Adipose tissue (tissue), 3 donors: Measurements from ENCODE around the gene SLC8B1. TPM values are rescaled to one million over a fixed set of nuclear protein-coding genes. Genes with fewer than 3 reads are reported as not detected.

Experiments used
- H3K27ac ChIP-seq: one replicate; pipeline ENCODE4 v1.5.1; 2013; ENCODE audit warnings: low read depth, low read length
- WGBS, 3 donors: extraction: QIAGEN DNeasy Blood & Tissue Kit; methylation state at CpG; one replicate each; pipeline ENCODE4 v1.1.7; 2013; 5-methylcytosine and 5-hydroxymethylcytosine counted together
- polyA plus RNA-seq, 3 donors: library from polyadenylated mRNA; stranded (reverse); fragments of 200-250 nt; gene quantifications; one replicate each; pipeline ENCODE4 v1.2.3, GENCODE V29; 2013
- donor health status: healthy with polysubstance abuse.
- donor health status: Bipolar disorder and iron deficiency.
- donor health status: healthy.

SLC8B1 gene
- polyA plus RNA-seq, 3 donors, result 17.0 to 20.2 (median 17.5) TPM

DNA sequence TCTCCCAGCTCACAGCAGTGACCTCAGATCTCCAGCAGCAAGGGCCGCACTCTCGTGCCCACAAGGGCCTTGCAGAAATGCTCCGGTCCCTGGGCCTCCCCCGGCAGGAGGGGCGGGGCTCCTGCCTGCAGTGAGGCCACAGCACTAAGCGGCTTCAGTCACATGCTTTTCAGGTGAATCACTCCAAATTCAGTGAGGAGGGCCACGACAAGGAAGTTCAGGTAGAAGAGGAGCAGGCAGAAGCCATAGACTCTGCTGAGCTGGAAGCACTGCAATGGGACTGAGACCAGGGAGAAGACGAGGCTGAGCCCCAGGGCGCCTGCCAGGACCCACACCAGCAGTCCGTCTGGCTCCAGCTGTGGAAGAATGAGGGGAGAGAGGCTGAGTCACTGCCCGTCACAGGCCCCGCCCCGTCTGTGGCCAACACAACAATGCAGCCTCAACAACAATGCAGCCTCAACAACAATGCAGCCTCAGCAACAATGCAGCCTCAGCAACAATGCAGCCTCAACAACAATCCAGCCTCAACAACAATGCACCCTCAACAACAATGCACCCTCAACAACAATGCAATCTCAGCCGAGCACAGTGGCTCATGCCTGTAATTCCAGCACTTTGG is 35.2 kb downstream of the SLC8B1 start:
- 52 to 62% (median 58%) methylated on average over 14 of the region's 14 CpGs for WGBS, 3 donors
- H3K27ac ChIP-seq, result no peak overlapping the region

DNA sequence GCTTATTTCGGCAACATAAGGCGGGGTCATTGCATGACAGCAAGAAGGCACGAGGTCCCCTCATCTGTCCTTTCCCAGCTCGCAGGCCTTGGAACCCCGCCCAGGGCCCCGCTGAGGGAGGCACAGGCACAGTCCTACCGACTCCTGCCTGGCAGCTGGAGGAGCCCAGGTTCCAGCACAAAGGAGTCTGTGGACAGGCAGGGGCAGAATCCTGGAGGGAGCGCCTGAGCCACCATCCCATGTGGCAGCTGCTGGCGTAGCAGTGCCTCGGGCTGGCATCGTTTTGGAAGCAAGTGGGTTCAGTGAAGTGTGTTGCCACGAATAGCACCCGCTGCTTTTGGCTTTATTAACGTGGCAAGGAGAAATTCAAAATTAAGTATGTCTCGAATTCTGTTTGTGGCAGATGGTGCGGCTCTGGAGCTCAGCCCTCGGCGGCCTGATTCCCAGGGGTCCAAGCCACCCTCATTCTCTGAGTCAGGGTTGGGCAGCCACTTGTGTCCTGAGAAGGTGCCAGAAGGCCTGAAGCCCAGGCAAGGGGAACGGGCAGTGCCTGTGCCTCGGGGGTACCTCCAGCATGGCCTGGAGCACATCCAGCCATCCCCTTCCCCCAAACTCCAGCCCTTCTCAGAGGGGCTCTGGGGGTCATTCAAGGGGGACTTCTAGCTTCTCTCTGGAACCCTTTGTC is 35.9 kb downstream of the SLC8B1 start:
- 75 to 82% (median 78%) methylated on average over 20 of the region's 20 CpGs for WGBS, 3 donors
- no peak overlapping the region for H3K27ac ChIP-seq

DNA sequence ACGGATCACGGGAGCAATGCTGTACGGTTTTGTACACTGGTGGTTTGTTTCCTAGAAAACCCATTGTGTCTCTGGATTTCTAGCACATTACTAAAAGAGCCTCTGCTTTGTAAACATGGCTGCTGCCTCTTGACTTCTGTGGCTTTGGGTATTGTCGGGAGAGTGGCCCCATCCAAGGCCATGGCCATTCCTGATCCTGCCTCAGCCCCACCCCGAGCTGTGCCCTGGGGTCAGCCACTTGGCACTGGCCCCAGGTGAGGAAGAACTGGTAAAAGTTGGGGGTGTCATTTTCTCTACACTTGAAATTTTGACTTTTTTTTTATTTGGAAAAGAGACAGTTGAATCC is 36.5 kb downstream of the SLC8B1 start:
- 81 to 89% (median 88%) methylated on average over 5 of the region's 5 CpGs for WGBS, 3 donors
- no peak overlapping the region for H3K27ac ChIP-seq

DNA sequence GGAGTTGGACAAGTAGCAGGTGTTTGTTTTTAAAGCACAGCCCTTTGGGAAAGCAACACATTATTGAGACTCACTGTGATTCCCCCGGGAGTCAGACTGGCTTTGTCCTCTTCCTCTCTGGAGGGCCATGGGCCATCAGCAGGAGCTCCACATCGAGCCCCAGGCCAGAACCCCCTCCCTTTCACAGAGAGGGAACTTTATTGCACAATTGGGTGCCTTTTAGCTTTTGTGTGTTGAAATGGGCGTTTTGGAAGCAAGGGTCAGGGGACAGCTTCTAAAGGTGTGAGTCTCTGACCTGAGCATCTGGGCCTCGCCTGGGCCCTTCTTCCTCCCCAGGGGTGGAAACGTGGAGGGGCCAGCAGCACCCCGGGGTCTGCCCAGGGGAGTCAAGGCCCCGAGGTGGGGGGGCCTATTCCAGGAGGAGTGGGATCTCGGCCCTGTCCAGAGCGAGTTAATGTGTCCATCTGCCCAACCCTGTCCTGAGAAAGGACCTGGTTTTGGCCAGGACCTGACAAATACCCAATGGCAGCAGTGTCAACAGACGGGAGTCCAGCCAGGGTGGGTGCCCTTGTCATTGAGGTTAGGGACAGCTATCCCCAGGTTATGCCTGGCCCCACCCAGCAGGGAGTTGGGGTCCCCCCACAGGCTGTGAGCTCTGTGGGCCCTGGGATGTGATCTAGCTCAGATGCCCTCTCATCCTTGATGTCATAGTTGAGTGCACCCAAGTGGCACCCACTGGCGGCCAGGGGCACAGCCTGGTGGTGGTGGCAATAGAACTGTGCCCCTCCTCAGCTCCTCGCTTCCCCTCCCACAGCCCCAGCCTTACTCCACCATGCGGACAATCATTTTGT is 37.1 kb downstream of the SLC8B1 start:
- 76 to 80% (median 77%) methylated on average over 13 of the region's 13 CpGs for WGBS, 3 donors
- H3K27ac ChIP-seq, result no peak overlapping the region

DNA sequence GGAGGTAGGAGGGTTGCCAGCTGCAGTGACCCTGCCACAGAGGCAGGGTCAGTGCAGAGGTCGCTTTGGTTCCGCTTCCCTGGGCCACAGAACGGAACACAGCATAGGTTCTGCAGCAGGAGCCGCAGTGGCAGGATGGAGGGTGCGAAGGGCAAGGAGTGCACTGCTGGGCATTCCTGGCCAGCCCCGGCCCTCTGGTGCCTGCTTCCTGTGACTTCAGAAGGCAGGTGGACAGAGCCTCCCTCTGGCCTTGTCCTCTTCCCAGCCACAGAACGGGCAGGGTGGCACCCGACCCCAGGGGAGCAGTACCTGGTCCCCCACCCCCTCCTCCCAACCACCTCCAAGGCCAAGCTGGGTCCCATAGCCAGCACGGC is 37.7 kb downstream of the SLC8B1 start:
- H3K27ac ChIP-seq, result no peak overlapping the region
- 59 to 85% (median 84%) methylated on average over 9 of the region's 9 CpGs for WGBS, 3 donors

DNA sequence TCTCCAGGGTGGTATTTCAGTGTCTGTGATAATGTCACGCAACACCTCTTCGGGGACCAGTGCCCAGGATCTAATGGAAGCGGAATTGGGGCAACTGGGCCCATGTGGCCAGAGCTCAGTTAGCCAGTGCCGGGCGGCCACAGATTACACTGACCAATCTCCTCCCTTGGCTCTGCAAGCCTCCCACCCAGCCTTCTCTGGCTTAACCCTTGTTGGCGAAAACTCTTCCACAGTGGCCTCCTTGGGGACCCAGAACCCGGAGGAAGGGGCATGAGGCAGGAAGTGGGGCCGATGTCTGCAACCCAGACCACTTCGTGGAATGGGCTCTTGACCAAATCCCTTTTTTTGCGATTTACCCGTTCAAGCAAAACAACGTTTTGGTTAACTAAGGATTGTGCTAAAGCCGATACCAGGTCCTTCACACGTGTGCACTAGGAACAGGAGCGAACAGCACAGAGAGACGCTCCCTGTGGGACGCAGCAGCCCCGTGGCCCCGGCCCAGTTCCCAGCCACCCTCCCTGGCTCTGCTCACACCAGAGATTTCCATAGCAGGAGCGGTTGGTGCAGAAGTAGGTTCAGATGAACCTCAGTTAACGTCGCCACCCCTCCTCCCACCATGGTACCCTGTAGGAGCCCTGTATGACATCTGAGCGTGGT is 38.2 kb downstream of the SLC8B1 start:
- whole genome bisulfite sequencing, 3 donors, result 81 to 83% (median 81%) methylated on average over 23 of the region's 23 CpGs
- H3K27ac ChIP-seq, result no peak overlapping the region

DNA sequence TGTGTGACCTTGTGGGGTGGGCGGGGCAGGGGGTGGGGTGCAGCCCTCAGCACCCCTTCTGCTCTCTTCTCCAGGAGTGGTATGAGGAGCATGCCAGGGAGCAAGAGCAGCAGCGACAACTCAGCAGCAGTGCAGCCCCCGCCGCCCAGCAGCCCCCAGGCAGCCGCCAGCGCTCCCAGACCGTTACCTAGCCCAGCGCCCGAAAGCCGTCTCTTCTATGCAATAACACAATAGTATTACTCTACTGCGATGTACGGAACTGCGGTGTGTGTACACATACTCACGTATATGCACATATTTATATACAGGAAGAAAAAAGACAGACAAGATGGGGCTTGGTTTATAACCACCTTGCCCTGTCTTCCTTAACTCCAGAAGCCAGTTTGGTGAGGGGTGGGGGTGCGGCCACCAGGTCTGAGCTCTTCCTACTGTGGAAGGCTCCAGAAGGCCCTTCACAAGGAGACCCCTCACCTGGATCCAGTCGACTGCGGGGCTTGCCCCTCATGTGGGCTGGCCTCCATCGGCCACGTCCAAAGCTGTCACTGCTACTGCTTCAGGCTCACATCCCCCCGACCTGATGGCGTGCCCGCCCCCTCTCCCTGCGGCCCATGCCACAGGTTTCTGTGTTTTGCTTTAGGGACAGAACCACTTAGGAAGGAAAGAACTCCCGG is 38.9 kb downstream of the SLC8B1 start:
- WGBS, 3 donors, result 92 to 95% (median 93%) methylated on average over 24 of the region's 24 CpGs

DNA sequence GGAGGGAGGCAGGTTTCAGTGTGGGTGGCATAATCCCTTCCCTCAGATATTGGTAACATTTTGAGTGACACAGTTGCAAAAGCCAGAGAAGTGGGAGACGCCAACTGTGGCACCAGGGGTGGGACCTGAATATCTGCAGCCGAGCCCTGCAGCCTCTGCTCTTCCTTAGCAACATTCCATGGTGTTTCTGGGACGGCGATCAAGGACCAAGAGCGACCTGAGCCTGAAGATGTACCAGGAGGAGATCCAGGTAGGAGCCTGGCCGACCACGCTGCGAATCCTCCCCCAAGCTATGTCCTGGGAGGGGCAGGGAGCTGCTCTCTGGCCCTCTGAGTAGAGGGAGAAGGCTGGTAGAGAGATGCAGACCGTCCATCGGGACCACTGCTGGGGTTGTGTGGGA is 41.8 kb downstream of the SLC8B1 start:
- H3K27ac ChIP-seq, result no peak overlapping the region
- 94 to 97% (median 95%) methylated on average over 10 of the region's 10 CpGs for WGBS, 3 donors

More for the DNA sequence above, 38.9 kb downstream of the SLC8B1 start:
- H3K27ac ChIP-seq, result no peak overlapping the region

DNA sequence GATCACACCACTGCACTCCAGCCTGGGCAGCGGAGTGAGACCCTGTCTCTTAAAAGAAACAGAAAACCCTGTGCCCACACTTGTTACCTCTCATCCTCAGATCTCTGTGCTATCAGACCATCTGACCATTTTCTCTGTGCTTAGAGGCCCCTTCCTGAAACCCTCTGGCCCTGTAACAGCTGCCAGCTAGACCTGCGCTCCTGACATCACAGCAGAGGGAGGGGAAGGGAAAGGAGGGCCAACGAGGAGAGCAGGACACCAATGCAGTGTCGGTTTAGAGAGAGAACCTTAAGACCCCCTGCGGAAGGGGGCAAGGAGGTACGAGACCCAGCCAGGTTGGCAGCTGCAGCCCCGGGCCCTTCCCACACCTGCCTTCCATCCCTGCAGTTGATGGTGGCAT is 42.4 kb downstream of the SLC8B1 start:
- H3K27ac ChIP-seq, result no peak overlapping the region
- WGBS, 3 donors, result 86 to 94% (median 88%) methylated on average over 7 of the region's 7 CpGs

DNA sequence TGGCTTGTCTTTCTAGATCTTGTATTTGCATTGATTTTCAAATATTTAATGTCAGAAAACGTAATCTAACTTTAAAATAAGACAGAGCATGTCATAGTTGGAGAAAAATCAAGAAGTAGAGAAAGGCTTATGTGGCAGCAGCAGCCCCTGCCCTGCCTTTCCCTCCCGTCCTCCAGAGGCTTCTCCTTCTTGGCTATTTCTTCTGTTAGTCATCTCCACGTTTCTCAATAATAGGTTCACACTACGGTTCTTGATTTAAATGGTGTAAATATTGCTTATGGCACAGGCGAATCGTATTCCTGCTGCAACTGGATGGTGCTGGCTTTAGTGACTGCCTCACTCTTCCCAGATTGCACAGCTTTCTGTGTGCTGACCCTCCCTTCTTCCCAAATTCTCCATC is 42.8 kb downstream of the SLC8B1 start:
- H3K27ac ChIP-seq, result no peak overlapping the region

DNA sequence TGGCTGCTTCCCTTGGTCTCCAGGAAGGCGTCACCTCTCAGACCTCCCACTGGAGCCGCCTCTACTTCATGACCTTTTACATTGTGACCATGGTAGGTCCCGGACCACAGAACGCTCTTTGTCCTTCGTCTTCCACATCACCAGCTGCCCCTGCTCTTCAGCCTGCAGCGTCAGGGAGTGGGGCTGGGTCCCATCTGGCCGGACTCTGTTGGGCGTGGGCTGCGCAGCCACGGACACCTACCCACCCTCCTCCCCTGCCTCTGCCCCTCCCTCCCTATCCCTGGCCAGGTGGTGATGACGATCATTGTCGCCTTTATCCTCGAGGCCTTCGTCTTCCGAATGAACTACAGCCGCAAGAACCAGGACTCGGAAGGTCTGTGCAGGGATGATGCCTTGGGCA is 43.3 kb downstream of the SLC8B1 start:
- 90 to 95% (median 93%) methylated on average over 17 of the region's 17 CpGs for WGBS, 3 donors
- no peak overlapping the region for H3K27ac ChIP-seq

More for the DNA sequence above, 42.8 kb downstream of the SLC8B1 start:
- 68 to 75% (median 71%) methylated on average over 6 of the region's 6 CpGs for WGBS, 3 donors

DNA sequence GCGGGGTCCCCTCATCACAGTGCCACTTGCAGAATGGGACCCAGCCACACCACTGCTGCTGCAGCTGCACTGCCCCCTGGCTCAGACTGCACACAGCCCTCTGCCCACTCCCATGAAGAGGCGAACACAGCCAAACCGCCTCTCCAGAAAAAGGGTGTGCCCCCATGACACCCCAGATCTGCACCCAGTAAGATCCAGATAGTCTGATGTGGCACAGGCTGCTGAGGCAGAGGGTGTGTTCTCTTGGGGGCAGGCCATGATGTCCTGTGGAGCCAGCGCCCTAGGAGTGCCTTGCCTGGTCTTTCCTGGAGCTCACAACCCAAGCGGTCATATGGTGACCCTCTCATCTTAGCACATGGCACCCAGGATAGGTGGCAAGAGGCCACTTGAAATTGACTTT is 44.4 kb downstream of the SLC8B1 start:
- 94 to 95% (median 94%) methylated on average over 5 of the region's 5 CpGs for WGBS, 3 donors

DNA sequence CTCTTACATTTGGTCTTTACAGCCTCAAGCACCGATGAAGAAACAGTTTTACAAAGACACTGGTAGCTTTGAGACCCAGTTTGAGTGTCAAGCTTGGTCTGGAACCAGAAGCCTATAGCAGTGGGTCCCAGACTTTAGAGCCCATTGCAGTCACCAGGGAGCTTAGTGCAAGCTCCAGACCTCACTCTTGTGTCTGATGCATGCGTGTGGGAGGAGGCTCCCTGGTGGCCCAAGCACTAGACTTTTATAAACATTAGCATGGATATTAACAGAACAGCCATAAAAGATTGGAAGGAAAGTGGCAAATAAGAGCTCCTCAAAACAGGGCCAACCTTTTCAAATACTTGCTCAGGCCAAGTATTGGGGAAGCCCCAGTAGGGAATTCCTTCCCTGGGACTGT is 45.5 kb downstream of the SLC8B1 start:
- 76 to 90% (median 89%) methylated on average over 2 of the region's 2 CpGs for WGBS, 3 donors
- no peak overlapping the region for H3K27ac ChIP-seq

More for the DNA sequence above, 44.4 kb downstream of the SLC8B1 start:
- no peak overlapping the region for H3K27ac ChIP-seq

DNA sequence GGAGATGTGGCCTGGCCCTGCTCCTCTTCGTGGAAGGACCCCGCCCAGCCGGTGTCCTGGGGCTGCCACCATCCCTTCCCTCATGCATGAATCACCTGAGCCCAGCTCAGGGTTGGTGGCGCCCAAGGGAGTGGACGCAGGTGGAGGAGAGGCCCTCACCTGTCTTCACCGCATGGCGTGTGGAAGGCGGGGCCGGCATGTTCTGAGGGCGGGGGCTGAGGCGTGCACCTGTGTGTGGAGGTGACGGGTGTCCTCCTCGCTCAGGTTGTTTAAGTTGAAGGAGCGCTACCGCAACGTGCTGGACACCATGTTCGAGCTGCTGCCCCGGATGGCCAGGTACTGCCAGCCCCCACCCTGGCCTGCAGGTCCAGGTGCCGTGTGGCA is 47.0 kb downstream of the SLC8B1 start:
- no peak overlapping the region for H3K27ac ChIP-seq
- WGBS, 3 donors, result 93 to 97% (median 94%) methylated on average over 19 of the region's 19 CpGs

DNA sequence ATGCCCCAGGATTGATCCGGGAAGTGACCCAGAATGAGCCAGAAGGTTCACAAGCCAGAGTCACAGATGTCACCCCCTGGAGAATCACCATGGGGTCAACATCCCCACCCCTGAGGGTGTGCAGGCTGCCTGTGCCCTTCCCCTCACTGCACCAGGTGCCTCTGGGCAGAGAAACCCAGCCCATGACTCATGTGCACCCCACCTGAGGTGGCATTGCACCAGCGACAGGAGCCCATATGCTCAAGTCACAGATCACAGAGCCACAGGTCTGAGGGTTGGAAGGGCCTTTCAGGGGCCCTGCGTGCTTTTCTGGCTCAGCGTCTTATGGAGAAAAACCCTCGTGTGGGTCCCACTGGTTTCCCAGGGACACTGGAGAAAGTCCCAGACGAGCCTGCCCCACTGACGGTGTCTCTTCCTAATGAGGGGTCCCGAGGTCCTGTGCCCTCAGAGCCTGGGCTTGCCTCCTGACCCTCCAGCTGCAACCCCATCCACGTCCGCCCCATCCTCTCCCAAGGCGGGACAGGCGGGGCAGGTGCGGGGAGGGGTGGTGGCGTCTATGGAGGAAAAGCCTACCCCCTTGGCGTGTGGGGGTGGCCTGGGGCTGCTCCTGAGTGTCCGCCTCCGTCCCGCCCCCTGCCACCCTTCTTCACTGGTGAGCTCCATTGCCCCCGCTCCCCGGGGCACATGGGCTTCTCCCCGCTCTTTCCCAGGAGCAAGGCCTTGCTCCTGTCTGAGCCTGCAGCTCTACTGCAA is 47.6 kb downstream of the SLC8B1 start:
- WGBS, 3 donors, result 95 to 97% (median 95%) methylated on average over 21 of the region's 21 CpGs
- H3K27ac ChIP-seq, result no peak overlapping the region

DNA sequence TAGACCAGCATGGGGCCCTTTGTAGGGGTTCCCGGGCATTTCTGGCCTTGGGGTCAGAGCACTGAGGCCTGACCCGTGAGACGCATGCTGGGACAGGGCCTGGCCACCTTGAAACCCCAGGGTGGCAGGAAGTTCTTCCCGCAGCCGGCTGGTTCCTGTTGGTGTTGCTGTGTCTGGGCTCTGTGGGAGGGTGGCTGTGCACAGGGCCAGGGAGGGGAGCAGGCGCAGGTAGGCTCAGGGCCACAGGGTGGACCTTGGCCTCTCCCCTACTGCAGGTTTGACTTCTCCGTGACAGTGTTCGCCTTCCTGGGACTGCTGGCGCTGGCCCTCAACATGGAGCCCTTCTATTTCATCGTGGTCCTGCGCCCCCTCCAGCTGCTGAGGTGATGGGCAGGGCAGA is 48.2 kb downstream of the SLC8B1 start:
- WGBS, 3 donors, result 83 to 84% (median 84%) methylated on average over 11 of the region's 11 CpGs
- H3K27ac ChIP-seq, result no peak overlapping the region

DNA sequence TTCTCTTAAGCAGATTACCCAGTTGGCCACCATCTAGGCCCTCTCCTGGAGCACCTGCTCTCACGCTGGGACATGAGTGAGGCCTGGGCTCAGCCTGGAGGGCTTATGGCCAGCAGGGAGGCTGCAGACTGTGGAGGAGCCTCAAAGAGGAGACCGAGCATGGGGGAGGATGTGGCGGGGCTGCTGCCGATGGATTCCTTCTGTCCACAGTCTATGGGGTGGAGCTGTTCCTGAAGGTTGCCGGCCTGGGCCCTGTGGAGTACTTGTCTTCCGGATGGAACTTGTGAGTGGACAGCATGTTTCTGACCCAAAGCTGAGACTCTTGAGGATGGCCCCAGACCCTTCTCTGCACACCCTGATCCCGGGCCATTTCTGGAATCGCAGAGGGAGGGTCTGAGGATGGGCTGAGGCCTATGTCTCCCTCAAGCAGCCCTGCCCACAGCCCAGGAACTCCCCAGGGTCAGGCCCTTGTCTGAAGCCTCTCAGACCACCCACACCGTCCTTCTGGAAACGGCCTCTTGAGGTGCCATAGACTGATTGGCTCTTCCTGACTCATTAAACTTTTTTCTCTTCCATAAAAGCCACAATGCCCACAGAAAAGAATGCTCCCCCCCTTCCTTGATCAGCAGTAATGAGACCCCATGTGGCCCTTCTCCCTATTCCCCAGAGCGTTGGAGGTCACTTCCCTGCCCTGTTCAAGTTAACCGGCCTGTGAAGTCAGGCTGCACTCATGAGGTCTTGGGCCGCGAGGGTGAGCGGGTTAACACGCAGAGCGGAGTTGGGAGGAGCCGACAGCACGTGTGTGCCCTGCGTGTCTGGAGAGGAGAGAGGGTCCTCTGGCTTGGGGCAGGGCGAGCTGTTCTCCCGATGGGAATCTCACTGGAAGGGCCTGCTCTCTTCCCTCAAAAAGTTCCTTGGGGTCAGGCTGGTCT is 49.0 kb downstream of the SLC8B1 start:
- H3K27ac ChIP-seq, result no peak overlapping the region
- 86 to 89% (median 88%) methylated on average over 20 to 22 of the region's 22 CpGs for WGBS, 3 donors
